Measurements from ENCODE around the gene GPR37L1. TPM values are rescaled to one million over a fixed set of nuclear protein-coding genes. Genes with fewer than 3 reads are reported as not detected.
"Not testable (repeated sequence)": the region's sequence is repeated elsewhere in the genome, so short reads cannot be mapped to it uniquely, and the experiment has no call there.

GPR37L1 gene
- total RNA-seq, 1 experiment from 2014 or later: not detected

DNA sequence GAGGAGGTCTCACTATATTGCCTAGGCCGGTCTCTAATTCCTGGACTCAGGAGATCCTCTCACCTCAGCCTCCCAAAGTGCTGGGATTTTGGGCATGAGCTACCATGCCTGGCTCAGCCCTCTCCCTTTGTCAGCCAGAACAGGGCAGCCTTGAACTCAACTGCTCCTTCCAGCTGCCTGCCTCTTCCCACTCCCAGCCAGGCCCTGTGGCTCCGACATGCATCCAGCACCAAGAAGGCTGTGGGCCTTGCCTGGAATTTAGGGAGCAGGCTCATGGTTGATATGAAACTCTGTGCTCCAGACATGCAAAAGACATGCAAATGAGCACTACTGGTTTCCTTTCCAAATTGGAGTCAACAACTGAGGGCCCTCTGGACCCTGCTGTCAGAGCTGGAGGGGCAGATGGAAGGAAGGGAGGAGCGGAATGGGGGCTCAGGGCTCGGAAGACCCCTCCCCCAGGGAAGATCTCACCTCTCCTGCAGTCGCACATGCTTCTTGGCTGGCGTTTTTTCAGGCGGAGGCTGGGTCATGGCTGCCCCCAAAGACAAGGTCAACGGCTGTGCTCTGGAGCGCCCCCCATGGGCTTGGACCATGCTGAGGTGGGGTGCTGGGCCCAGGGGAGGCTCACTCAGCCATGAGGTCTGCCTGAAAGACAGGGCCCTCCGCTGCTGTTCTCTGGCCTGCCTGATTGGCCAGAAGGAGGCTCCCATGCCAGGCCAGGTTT is 36.3 kb downstream of the GPR37L1 start:
- Histone ChIP-seq H3K27me3 (no peaks in the 10 kb centered on the region), H3K9me3 (no peaks in the 10 kb centered on the region), H3K4me3 (no peak overlapping the region), H3K36me3 (no peaks in the 10 kb centered on the region)
- DNase-seq: no peak

DNA sequence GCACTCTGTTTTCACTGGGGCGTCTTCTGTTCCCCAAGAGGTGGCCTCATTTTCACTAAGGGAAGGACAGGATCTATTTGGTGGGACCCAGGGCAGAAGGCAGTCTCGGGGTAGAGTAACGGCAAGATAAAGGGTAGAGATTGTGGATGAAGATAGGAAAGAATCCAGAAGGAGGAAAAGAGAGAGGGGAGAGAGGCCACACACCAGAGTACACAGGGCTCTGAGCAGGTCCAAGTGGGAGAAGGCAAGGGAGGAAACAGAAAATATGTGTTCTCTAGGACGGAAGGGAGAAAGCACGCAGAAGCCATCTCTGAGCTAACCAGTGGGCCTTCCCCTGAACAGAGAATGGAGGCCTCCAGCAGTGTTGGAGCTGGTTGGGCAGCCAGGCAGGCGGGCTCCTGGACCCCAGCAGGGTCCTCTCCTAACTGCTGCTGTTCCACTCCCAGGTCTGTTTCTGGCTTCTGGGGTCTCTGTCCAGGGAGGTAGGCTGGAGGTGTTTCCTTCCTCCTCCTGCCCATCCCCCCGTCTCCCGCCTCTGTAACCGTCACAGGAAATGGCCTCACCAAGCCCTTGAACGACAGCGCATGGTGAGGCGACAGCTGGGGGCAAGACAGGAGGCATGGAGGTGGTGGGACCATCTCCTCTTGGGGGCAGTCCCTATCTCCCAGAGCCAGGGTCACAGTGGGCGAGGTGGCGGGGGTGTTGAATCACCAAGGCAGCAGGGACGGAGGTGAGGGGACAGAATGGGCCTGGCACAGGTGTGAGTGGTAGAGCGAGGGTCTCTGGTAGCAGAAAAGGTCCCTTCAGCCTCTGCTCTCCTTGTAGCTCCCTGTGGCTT is 37.0 kb downstream of the GPR37L1 start:
- H3K4me3 ChIP-seq: no peak overlapping the region
- no peaks in the 10 kb centered on the region for H3K36me3 ChIP-seq
- DNase-seq: no peak
- H3K9me3 ChIP-seq: no peaks in the 10 kb centered on the region
- H3K27me3 ChIP-seq: no peaks in the 10 kb centered on the region

DNA sequence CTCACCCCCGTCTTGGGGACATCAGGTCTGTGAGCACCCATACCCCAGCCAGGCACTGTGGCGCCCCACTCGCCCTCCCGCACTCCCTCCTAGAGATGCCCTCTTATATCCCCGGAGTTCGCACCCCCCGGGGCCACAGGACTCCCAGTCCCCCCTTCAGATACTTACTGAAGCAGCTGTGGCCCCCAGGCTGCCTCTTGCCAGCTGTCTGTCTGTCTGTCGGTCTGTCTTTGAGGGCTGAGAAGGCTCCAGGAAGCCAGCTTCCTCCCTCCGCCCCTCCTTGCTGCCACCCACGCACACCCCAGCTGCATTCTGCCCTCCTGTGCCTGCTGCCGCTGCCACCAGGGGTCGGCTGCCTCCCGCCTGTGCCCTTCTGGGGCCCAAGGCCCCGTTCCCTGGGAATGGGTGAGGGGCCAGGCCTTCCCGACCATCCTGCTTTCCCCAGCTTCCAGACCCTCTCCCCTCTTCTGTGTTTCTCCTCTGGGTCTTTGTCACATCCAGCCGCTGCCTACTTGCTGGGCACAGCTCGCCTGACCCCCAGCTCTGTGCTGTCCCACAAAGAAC is 37.7 kb downstream of the GPR37L1 start, which contains the start of gene PTPN7:
Gene PTPN7 (minus strand): TSS at position 226 of the 564 bp plus-strand sequence. CDS start 1,200 bp downstream, outside the sequence.
- no peaks in the 10 kb centered on the region for H3K27me3 ChIP-seq
- no peaks in the 10 kb centered on the region for H3K9me3 ChIP-seq
- H3K36me3 ChIP-seq: no peaks in the 10 kb centered on the region
- DNase-seq: no peak
- no peak within 1 kb of the TSS for H3K4me3 ChIP-seq

DNA sequence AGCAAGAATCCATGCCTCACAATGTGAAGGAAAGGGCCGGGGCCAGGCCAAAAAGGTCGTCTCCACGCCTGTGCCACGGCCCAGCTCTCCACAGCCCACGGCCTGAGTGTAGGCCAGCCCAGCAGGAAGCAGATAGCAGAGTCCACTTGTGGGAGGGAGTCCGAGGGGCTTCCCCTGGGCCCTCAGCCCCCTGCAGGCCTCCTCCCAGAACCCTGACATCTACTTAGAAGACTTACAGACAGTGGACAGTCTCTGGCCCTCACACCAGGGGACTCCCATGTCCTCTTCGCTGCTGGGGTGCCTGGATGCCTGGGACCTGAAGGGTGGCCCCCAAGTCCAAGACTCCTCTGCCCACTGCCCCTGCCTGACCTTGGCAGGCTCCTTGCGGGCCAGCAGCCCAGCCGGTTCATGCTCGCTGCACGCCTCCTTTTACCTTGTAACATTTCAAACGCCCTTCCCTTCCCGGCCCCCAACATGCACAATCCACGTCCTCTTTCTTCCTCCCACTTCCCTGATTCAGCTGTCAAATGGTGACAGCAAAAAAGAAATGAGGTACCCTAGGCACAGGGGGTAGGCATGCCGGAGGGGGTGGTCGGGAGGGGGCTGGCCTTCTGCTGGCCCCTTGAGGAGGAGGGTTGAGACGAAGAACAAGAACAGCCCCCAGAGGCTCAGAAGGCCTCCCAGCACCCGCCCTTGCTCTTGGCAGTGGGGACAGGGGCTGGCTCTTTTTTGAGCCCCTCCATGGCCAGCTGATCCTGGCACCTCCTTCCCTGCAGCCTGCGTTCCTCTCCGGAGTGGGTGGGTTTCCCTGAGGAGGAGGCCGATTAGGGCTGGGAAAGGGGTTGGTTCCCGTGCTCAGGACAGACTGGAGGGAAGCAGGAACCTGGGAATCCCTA is 38.7 kb downstream of the GPR37L1 start:
- H3K4me3 ChIP-seq: no peak overlapping the region
- no peaks in the 10 kb centered on the region for H3K27me3 ChIP-seq
- no peak for DNase-seq
- no peaks in the 10 kb centered on the region for H3K36me3 ChIP-seq
- no peaks in the 10 kb centered on the region for H3K9me3 ChIP-seq

DNA sequence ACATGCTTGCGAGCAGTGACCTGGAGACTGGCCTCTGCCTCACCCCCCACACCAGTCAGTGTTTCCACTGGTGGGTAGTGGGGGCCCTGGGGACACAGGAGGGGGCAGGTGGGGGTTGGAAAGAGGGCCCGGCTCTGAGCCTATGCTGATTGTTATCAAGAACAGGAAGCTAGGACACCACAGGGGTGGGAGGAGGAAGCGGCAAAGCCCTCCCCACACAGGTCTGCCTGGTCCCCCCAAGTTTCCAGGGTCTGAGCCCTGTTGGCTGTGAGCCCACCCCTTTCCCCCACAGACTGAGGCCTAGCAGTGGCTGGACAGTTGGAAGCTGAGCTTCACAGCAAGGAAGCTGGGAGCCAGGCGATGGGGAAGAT is 39.3 kb downstream of the GPR37L1 start:
- DNase-seq: no peak
- Histone ChIP-seq H3K27me3 (no peaks in the 10 kb centered on the region), H3K9me3 (no peaks in the 10 kb centered on the region), H3K36me3 (no peaks in the 10 kb centered on the region), H3K4me3 (no peak overlapping the region)

DNA sequence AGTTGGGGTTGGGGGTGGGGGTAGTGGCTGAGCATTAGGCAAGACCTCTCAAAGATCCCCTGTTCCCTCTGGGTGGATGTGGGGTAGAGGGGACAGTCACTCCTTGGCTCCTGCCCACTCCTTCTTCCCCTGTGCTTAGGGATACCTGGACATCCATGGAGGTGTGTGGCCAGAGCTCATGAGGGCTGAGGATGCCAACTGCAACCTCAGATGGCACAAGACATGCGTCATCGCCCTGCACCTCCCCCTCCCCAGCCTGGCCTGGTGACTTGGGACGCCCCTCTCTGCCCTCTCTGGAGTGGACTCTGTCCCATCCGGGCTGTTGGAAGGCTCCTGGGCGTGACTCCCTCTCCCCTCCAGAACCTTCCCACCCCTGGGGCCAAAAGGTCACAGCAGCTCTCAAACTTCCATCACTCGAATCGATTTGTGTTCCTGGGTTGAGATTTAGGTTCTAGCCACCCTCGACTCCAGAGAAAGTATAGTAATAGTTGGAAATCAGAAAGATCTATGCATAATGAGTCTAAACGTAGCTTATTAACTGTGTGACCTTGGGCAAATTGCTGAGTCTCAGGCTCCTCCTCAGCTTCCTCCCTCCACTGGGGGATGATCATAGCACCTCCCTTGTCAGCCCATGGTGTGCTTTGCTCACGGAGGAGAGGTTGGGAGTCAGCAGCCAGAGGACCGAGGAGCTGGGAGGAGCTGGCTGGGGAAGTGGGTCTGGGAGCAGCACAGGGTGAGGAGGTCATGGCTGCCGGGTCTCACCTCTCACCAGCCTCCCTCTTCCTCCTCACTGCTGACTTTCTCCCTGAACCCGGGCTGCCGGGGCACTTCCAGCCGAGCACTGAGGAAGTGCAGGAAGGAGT is 39.9 kb downstream of the GPR37L1 start:
- no peak for DNase-seq
- no peaks in the 10 kb centered on the region for H3K36me3 ChIP-seq

DNA sequence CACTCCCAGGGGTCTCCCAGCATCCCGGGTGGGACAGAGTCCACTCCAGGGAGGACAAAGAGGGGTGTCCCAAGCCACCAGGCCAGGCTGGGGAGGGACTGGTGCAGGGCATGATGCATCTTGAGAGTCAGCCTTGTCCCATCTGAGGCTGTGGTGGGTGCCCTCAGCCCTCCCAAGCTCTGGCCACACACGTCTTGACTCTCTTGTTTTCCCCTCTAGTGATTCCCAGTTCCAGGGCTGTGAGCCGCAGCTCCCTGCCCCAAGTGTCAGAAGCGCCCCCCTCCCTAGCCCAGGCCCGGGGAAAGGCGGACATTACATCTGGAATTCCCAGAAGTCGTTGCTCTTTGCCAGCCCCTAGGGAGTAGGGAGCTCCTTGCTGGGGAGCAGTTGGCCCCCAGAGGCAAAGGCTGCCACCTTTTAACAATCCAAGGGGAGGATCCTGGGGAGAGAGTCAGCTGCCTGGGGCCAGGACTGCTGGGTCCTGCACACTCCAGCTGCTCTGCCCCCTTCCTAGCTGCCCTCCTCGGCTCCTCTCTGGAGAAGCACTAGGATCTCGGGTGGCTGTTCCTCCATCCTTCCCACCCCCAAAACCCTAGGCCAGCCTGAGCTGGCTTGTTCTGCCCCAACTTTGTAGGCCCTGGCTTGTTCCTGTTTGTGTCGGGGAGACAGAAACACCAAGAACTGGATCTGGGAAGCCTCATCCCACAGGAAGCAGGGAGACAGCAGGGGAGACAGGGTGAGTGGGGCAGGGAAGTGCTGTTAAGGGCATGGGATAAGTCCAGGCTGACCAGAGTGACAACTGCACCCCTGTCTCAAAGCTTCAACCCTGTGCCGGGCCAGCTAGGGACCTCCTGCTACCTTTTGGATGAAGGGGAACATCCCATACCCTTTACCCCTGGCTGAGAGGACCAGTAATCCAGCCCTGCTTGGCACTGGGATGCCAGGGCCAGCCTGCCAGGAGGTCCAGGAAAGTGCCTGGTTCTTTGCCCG is 40.9 kb downstream of the GPR37L1 start:
- H3K4me3 ChIP-seq: no peak overlapping the region
- DNase-seq: no peak
- no peaks in the 10 kb centered on the region for H3K27me3 ChIP-seq
- no peaks in the 10 kb centered on the region for H3K36me3 ChIP-seq
- no peaks in the 10 kb centered on the region for H3K9me3 ChIP-seq

More for the DNA sequence above, 39.9 kb downstream of the GPR37L1 start:
- Histone ChIP-seq H3K9me3 (no peaks in the 10 kb centered on the region), H3K27me3 (no peaks in the 10 kb centered on the region), H3K4me3 (no peak overlapping the region)

DNA sequence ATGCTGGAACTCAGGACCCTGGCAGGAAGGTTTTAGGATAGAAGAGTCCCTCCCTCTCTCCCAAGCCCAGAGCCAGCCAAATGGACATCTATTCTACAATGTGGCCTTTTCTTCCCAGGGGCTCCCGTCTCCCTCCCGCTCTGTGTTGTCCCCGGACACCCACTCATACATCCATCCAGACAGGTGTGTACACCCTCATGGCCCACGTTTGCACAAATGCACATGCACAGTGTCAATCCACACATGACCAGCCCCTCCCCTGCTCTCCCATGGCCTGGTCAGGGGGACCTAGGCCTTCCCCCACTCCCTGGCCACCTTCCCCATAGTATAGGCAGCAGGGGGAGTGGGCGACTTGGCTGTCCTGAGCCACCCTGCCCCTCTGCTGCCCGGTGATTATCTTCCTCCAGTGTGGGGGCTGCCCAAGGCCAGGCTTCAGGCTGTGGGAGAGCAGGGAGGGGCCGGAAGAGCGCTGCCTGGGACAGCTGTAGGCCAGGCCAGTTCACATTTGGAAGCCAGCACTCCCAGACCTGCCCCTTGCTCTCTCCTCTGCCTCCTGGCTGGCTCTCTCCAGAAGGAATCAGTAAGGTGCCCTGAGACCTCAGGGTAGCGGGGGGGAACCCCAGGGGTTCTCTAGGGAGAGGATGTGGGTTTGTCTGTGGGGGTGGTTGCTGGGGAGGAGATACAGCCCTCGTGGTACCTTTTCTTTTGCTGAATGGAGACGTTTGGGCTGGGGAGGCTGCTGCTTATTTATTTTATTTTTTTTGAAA is 41.7 kb downstream of the GPR37L1 start:
- Histone ChIP-seq H3K36me3 (no peaks in the 10 kb centered on the region), H3K9me3 (no peaks in the 10 kb centered on the region), H3K4me3 (no peak overlapping the region), H3K27me3 (no peaks in the 10 kb centered on the region)
- no peak for DNase-seq

DNA sequence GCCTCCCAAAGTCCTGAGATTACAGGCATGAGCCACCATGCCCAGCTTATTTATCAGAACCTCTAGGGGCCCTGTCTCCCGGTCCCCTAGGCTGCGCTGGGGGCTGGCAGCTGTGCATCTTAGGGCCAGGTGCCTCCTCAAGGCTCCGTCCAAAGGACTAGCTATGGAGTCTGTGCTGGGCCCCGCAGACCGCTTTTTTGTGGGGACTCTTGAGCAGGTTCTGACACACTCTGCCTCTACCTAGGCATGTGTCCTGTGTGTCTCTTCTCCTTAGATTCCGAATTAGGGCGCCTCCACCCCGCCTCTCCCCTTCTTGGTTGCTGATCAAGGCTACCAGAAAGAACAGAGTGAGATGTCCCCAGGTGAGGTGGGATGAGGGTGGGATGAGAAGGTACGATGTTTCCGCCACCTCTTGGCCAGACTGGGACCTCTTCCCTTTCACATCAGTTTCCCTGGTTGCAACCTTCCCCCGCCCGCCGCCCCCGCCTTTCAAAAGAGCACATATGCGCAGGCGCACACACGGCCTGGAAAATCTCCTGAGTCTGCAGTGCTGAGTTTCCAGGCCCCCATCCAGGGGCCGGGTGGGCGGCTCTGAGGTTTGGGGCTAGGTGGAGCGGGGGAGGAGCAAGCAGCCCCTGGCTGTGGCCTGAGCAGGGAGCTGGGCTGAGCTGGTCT is 42.7 kb downstream of the GPR37L1 start:
- DNase-seq: no peak
- Histone ChIP-seq H3K4me3 (no peak overlapping the region), H3K36me3 (no peaks in the 10 kb centered on the region), H3K27me3 (no peaks in the 10 kb centered on the region), H3K9me3 (no peaks in the 10 kb centered on the region)

DNA sequence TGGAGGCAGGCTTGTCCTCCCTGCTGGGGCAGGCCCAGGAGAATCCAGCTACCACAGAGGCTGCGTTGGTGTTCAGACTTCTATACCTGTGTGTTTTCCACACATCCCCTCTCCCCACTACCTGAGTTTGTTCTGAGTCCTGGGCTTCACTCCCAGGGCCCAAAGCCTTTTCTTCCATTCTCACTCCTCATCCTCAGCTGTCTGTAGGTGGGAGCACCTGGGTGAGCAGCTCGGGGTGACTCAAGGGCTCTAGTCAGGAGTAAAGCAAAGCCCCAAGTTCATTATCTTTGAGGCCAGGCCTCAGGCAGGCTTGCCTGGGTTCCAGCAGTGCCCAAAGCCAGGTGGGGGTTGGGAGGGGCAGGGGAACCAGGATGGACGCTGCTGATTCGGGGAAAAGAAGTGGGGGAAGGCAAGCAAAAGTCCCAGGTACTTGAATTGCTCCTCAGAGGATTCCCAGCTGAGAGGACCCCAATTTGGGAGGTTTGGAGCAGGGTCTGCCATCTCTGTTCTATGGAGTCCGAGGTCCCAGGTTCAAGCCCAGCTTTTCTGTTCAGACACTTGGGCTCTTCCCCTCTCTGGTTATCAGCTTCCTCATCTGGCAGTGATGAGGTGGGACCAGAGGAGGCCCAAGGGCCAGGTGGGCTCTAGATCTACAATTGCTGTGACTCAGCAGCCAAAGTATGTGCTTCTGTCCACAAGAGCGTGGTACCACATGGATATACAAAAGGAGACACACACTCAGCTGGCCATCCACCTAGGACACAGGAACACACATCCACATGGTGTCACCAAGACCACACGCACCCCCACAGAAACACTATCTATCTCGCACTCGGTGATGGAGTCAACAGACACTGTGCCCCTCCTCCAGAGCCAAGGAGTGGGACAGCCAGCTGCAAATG is 43.5 kb downstream of the GPR37L1 start:
- no peaks in the 10 kb centered on the region for H3K9me3 ChIP-seq
- H3K36me3 ChIP-seq: no peaks in the 10 kb centered on the region
- no peak overlapping the region for H3K4me3 ChIP-seq
- H3K27me3 ChIP-seq: no peaks in the 10 kb centered on the region
- DNase-seq: no peak

DNA sequence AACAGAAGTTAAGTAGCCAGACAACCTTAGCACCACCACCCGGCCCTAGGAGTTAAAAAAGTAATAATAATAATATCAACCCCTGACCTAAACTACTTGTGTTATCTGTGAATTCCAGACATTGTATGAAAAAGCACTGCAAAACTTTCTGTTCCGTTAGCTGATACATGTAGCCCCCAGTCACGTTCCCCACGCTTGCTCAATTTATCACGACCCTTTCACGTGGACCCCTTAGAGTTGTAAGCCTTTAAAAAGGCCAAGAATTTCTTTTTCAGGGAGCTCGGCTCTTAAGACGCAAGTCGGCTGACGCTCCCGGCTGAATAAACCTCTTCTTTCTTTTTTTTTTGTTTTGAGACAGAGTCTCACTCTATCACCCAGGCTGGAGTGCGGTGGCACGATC is 44.3 kb downstream of the GPR37L1 start:
- H3K9me3 ChIP-seq, H3K36me3 ChIP-seq, H3K4me3 ChIP-seq, H3K27me3 ChIP-seq, DNase-seq: not testable (repeated sequence)

DNA sequence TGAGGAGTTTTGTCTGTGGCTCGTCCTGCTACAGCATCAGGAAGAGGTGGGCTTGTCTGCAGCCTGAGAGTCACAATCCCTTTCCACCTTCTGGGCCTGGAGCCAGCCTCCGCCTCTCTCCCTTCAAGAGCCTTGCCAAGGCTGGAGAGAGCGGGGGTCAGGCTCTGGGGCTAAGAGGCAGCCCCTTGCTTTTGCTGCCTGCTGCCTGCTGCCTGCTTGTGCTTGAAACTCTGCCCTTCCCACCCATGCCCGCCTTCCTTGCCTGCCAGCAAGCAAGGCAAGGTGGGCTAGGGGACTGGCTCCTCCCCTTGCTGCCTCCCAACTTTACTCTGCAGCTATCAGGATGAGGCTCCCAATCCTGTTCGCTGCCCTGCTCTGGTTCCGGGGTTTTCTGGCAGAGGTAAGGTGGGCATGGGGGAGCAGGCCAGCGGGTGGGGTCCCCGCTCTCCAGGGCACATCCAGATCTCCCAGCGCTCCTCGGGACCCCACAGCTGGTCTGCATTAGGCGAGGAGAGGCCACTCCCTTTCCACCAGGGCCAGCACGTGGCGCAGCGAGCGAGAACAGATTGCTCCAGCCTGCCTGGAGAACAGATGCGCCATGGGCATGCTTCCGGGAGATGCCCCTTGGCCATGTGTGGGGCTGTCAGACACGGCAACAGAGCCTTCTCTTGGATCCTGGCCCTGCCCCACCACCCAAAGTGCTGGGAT is 45.1 kb downstream of the GPR37L1 start:
- Histone ChIP-seq H3K4me3 (no peak overlapping the region), H3K27me3 (no peaks in the 10 kb centered on the region), H3K9me3 (no peaks in the 10 kb centered on the region), H3K36me3 (no peaks in the 10 kb centered on the region)
- no peak for DNase-seq
